ENCODE data around the gene MED15. TPM values are rescaled to one million over a fixed set of nuclear protein-coding genes. Genes with fewer than 3 reads are reported as not detected.

MED15 gene
- total RNA-seq, 3 donors from 2014 or later (not counting 1 experiment from before 2014, with no cell fraction given), result 269 to 291 (median 270) TPM

DNA sequence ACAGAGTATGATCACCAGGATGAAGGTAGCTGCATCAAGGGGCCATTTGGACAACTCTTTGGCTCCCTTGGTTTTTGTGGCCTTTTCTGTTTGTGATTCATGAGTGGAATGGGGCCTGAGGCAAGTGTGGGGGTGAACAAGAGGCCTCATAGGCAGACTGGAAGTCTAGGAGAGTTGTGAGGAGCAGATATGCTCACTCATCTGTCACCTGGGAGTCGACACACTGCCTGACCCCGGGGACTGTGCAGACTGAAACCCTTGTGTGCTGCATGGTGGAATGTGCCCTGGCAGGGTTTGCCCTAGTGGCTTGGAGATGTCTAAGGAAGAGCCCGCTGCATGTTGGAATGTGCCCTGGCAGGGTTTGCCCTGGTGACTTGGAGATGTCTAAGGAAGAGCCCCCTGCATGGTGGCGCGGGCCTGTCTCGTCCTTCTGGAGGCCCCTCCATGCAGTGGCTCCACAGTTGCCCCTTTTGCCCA is 60.0 kb downstream of the MED15 start:
- Histone ChIP-seq H3K4me1 (ENCODE audit: control insufficient read depth, insufficient read depth, low read length) (peaks cover 97% of the 10 kb centered on the region), H3K27ac (ENCODE audit: low read length) (peak overlapping the region; percentile 78), H3K4me3 (ENCODE audit: low read length) (peak overlapping the region; percentile 11), H3K36me3 (ENCODE audit: control insufficient read depth, insufficient read depth, low read length) (peaks cover 53% of the 10 kb centered on the region), H3K9me3 (ENCODE audit: control insufficient read depth, insufficient read depth, low read length) (no peaks in the 10 kb centered on the region), H3K27me3 (ENCODE audit: control insufficient read depth, insufficient read depth, low read length) (no peaks in the 10 kb centered on the region)
- Mint-ChIP-seq H3K9me3 (no peaks in the 10 kb centered on the region), H3K27me3 (ENCODE audit: low read depth in 2 of 2) (no peaks in the 10 kb centered on the region), H3K4me1 (peaks cover 88 to 94% of the 10 kb centered on the region in 2 donors), H3K4me3 (peak overlapping the region; percentile 89), H3K36me3 (no peaks in the 10 kb centered on the region), H3K27ac (peak overlapping the region; percentile 94 to 95)
- no peak for DNase-seq
- 90% methylated on average over 6 of the region's 6 CpGs for WGBS (ENCODE audit: insufficient coverage)
- TF ChIP-seq, protein P1, sequence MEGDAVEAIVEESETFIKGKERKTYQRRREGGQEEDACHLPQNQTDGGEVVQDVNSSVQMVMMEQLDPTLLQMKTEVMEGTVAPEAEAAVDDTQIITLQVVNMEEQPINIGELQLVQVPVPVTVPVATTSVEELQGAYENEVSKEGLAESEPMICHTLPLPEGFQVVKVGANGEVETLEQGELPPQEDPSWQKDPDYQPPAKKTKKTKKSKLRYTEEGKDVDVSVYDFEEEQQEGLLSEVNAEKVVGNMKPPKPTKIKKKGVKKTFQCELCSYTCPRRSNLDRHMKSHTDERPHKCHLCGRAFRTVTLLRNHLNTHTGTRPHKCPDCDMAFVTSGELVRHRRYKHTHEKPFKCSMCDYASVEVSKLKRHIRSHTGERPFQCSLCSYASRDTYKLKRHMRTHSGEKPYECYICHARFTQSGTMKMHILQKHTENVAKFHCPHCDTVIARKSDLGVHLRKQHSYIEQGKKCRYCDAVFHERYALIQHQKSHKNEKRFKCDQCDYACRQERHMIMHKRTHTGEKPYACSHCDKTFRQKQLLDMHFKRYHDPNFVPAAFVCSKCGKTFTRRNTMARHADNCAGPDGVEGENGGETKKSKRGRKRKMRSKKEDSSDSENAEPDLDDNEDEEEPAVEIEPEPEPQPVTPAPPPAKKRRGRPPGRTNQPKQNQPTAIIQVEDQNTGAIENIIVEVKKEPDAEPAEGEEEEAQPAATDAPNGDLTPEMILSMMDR (IDR thresholded peaks at IDR 0.05), result no peak
- intact Hi-C loops (cut with micrococcal nuclease), result loop anchor here (5.0 to 10.0 kb wide), 2 partner anchors 135 to 143 kb away; no protein-coding TSS in a partner anchor
- no peak for ATAC-seq

DNA sequence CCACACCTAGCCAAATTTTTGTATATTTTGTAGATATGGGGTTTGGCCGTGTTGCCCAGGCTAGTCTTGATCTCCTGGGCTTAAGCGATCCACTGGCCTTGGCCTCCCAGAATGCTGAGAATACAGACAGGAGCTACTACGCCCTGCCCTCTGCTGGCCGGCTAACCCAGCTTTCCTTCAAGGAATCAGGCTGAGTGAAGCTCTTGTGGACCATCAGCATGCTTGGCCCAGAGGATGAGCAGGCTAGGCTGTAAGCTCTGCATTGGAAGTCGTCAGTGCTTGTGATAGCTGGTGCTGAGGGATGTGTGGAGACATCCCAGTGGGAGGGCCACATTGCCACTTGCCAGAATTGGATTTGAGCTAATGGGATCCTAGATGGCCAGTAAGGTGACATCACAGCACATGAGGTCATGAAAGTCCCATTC is 60.6 kb downstream of the MED15 start:
- Mint-ChIP-seq H3K27ac (peak overlapping the region; percentile 94 to 95), H3K9me3 (no peaks in the 10 kb centered on the region), H3K36me3 (no peaks in the 10 kb centered on the region), H3K4me3 (peak overlapping the region; percentile 89), H3K4me1 (peaks cover 88 to 91% of the 10 kb centered on the region in 2 donors), H3K27me3 (ENCODE audit: low read depth in 2 of 2) (no peaks in the 10 kb centered on the region)
- TF ChIP-seq, protein P1 (IDR thresholded peaks at IDR 0.05), result no peak
- Histone ChIP-seq H3K4me3 (ENCODE audit: low read length) (no peak overlapping the region), H3K9me3 (ENCODE audit: control insufficient read depth, insufficient read depth, low read length) (no peaks in the 10 kb centered on the region), H3K4me1 (ENCODE audit: control insufficient read depth, insufficient read depth, low read length) (peaks cover 98% of the 10 kb centered on the region), H3K27me3 (ENCODE audit: control insufficient read depth, insufficient read depth, low read length) (no peaks in the 10 kb centered on the region), H3K36me3 (ENCODE audit: control insufficient read depth, insufficient read depth, low read length) (peaks cover 56% of the 10 kb centered on the region), H3K27ac (ENCODE audit: low read length) (peak overlapping the region; percentile 78)
- intact Hi-C loops (cut with micrococcal nuclease), result loop anchor here (2.0 to 10.0 kb wide), 4 partner anchors 19 to 143 kb away; no protein-coding TSS in a partner anchor
- no peak for DNase-seq
- ATAC-seq, result no peak
- 92% methylated on average over 5 of the region's 5 CpGs for WGBS (ENCODE audit: insufficient coverage)

DNA sequence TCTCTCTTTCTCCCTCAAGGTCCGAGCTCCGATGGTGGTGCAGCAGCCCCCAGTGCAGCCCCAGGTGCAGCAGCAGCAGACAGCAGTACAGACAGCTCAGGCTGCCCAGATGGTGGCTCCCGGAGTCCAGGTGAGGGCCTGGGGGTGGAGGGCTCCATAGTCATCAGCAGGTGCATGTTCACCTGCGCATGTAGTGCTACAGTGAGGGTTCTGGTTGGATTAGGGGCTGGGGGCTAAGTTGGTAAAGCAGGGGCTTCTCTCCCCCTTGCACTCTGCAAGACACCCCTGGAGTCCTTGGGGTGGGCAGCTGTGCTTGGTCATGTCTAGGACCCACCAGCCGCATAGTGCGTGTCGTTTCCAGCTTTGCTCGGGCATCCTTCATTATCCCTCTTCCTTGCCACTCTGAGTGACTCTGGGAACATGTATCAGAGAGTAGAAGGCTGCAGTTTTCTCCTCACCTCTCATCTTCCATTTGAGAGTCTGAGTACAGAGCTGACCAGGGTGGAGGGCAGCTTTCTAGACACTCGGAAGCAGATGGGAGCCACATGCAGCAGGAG is 61.2 kb downstream of the MED15 start:
- peaks cover 98% of the 10 kb centered on the region for H3K4me1 ChIP-seq (ENCODE audit: control insufficient read depth, insufficient read depth, low read length)
- DNase-seq, result no peak
- H3K27ac ChIP-seq (ENCODE audit: low read length), result peak overlapping the region; percentile 78
- TF ChIP-seq, protein P1 (IDR thresholded peaks at IDR 0.05), result no peak
- H3K36me3 Mint-ChIP-seq, result no peaks in the 10 kb centered on the region
- H3K27ac Mint-ChIP-seq, result peak overlapping the region; percentile 94 to 95
- H3K4me3 ChIP-seq (ENCODE audit: low read length), result no peak overlapping the region
- no peak for ATAC-seq
- no peaks in the 10 kb centered on the region for H3K9me3 Mint-ChIP-seq
- intact Hi-C loops (cut with micrococcal nuclease), result loop anchor here (2.0 to 10.0 kb wide), 4 partner anchors 20 to 144 kb away; no protein-coding TSS in a partner anchor
- no peaks in the 10 kb centered on the region for H3K9me3 ChIP-seq (ENCODE audit: control insufficient read depth, insufficient read depth, low read length)
- peaks cover 82 to 89% of the 10 kb centered on the region in 2 donors for H3K4me1 Mint-ChIP-seq
- peaks cover 62% of the 10 kb centered on the region for H3K36me3 ChIP-seq (ENCODE audit: control insufficient read depth, insufficient read depth, low read length)
- H3K27me3 ChIP-seq (ENCODE audit: control insufficient read depth, insufficient read depth, low read length), result no peaks in the 10 kb centered on the region
- peak overlapping the region; percentile 89 for H3K4me3 Mint-ChIP-seq
- WGBS (ENCODE audit: insufficient coverage), result 81% methylated on average over 7 of the region's 9 CpGs
- H3K27me3 Mint-ChIP-seq (ENCODE audit: low read depth in 2 of 2), result no peaks in the 10 kb centered on the region
